Measurements from ENCODE around the gene THSD4. TPM values are rescaled to one million over a fixed set of nuclear protein-coding genes. Genes with fewer than 3 reads are reported as not detected.

Gene THSD4
- total RNA-seq, 1 experiment from 2014 or later = 24.2 TPM

DNA sequence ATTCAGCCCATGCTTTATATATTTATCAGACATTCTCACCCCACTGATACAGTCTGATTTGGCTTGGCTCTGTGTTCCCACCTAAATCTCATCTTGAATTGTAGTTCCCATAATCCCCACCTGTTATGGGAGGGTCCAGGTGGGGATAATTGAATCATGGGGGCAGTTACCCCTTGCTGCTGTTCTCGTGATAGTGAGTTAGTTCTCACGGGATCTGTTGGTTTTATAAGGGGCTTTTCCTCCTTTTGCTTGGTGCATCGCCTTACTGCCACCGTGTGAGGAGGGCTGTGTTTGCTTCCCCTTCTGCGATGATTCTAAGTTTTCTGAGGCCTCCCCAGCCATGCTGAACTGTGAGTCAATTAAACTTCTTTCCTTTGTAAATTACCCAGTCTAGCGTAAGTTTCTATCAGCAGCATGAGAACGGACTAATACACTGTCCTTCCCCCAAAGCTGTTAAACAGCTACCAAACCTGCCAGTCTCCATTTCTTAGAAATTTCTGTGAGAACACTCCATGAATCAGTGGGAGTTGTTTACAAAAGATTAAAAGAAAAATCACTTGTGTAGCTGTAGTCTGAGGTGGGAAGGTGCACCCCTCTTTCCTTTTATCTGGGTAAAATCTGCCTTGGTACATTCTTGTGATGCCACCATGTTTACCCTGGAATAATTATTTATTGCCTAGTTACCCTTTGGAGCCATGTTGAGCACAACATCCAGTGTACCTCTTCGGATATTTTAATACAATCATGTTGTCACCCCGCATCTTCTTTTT, 160.5 kb downstream of the THSD4 start:
- H3K27ac Mint-ChIP-seq (ENCODE audit: unreplicated experiment) = peak overlapping the region; percentile 63

DNA sequence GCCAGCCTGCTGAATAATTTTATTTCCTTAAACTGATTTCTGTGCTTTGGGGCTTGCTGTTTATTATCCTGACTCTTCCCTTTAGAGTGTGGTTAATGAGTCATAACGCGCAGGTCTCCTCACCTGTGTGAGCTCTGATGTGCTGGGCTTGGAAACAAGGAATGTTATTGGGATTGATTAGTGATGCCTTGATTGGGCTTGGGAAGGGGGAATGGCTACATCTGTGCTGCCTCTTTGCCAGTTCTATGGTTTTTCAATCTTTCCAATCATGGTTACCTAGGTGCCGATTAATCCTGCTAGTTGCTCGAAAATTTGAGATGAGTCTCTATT, 161.0 kb downstream of the THSD4 start:
- Mint-ChIP-seq H3K36me3 (ENCODE audit: insufficient read depth, unreplicated experiment) (peaks cover 23% of the 10 kb centered on the region), H3K4me1 (ENCODE audit: low read depth, unreplicated experiment) (peaks cover 70% of the 10 kb centered on the region), H3K27me3 (ENCODE audit: unreplicated experiment) (no peaks in the 10 kb centered on the region), H3K4me3 (ENCODE audit: low read depth, unreplicated experiment) (no peak overlapping the region), H3K9me3 (ENCODE audit: low read depth, unreplicated experiment) (no peaks in the 10 kb centered on the region), H3K27ac (ENCODE audit: unreplicated experiment) (peak overlapping the region; percentile 63)
- peak; percentile 49 for DNase-seq
- TF ChIP-seq, protein P1, sequence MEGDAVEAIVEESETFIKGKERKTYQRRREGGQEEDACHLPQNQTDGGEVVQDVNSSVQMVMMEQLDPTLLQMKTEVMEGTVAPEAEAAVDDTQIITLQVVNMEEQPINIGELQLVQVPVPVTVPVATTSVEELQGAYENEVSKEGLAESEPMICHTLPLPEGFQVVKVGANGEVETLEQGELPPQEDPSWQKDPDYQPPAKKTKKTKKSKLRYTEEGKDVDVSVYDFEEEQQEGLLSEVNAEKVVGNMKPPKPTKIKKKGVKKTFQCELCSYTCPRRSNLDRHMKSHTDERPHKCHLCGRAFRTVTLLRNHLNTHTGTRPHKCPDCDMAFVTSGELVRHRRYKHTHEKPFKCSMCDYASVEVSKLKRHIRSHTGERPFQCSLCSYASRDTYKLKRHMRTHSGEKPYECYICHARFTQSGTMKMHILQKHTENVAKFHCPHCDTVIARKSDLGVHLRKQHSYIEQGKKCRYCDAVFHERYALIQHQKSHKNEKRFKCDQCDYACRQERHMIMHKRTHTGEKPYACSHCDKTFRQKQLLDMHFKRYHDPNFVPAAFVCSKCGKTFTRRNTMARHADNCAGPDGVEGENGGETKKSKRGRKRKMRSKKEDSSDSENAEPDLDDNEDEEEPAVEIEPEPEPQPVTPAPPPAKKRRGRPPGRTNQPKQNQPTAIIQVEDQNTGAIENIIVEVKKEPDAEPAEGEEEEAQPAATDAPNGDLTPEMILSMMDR (IDR thresholded peaks at IDR 0.05; ENCODE audit: unreplicated experiment) = no peak
- CTCF ChIA-PET = interaction anchor here (0.8 to 1.6 kb wide), 2 partner anchors 20 to 110 kb away, joined by 3 read pairs; no protein-coding TSS in a partner anchor
- intact Hi-C loops (cut with micrococcal nuclease; ENCODE audit: unreplicated experiment) = loop anchor here (1.0 to 5.0 kb wide), 4 partner anchors 19 to 166 kb away; partner anchors contain the start of gene THSD4
- BruUV-seq (replicated peaks) = no TSS peak

More for the DNA sequence above, 160.5 kb downstream of the THSD4 start:
- intact Hi-C loops (cut with micrococcal nuclease; ENCODE audit: unreplicated experiment) = loop anchor here (1.0 to 5.0 kb wide), 4 partner anchors 20 to 167 kb away; partner anchors contain the start of gene THSD4
- CTCF ChIA-PET = interaction anchor here (1.6 kb wide), 1 partner anchor 19 kb away, joined by 3 read pairs; no protein-coding TSS in a partner anchor
- H3K4me1 Mint-ChIP-seq (ENCODE audit: low read depth, unreplicated experiment) = peaks cover 68% of the 10 kb centered on the region
- peaks cover 23% of the 10 kb centered on the region for H3K36me3 Mint-ChIP-seq (ENCODE audit: insufficient read depth, unreplicated experiment)
- TF ChIP-seq, protein P1 (IDR thresholded peaks at IDR 0.05; ENCODE audit: unreplicated experiment) = no peak
- H3K9me3 Mint-ChIP-seq (ENCODE audit: low read depth, unreplicated experiment) = no peaks in the 10 kb centered on the region
- H3K27me3 Mint-ChIP-seq (ENCODE audit: unreplicated experiment) = no peaks in the 10 kb centered on the region
- no peak for DNase-seq
- BruUV-seq (replicated peaks) = TSS peak; percentile 54
- no peak overlapping the region for H3K4me3 Mint-ChIP-seq (ENCODE audit: low read depth, unreplicated experiment)

DNA sequence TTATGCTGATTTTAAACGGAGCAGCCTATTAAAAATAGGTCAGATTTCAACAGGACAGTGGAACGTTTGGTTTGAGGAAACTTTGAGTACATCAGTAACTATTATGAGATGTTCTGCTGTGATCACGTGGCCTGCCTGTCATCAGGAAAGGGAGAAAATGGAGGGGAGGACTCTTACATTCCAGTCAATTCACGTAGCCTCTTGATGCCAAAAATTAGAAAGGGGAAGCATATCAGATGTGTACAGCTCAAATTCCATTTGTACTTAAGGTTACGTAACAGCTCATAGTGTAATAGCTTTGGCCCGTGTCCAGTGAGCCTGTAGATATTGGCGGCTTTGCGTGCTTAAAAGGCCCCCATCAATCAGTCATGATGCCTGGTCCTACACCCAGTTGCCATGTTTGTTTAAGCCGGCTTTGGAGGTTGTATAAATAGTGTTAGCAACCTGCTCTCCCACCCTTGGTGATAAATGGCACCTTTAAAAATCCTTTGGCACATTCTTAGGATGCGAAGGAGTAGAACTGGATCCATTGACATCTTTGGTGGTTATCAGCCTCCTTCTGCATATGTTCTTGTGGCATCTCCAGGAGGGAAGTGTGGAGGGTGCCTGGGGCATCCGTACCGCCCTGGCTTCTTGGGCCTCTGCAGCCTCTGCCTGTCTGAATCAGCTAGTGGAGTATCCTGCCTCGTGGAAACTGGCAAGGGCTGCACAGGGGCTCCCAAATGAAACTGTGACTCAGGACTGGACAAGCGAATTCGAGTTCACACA, 163.9 kb downstream of the THSD4 start:
- intact Hi-C loops (cut with micrococcal nuclease; ENCODE audit: unreplicated experiment) = loop anchor here (2.0 to 5.0 kb wide), 3 partner anchors 28 to 163 kb away; partner anchors contain the start of gene THSD4
- peak; percentile 87 for DNase-seq
- BruUV-seq (replicated peaks) = no TSS peak
- no peaks in the 10 kb centered on the region for H3K27me3 Mint-ChIP-seq (ENCODE audit: unreplicated experiment)
- TF ChIP-seq, protein P1 (IDR thresholded peaks at IDR 0.05; ENCODE audit: unreplicated experiment) = no peak
- CTCF ChIA-PET = interaction anchor here (0.5 to 2.3 kb wide), 5 partner anchors 9 to 149 kb away, joined by 3 to 8 read pairs (median 4); no protein-coding TSS in a partner anchor
- peak overlapping the region; percentile 69 for H3K27ac Mint-ChIP-seq (ENCODE audit: unreplicated experiment)
- H3K4me3 Mint-ChIP-seq (ENCODE audit: low read depth, unreplicated experiment) = peak overlapping the region; percentile 9
- H3K4me1 Mint-ChIP-seq (ENCODE audit: low read depth, unreplicated experiment) = peaks cover 64% of the 10 kb centered on the region
- no peaks in the 10 kb centered on the region for H3K9me3 Mint-ChIP-seq (ENCODE audit: low read depth, unreplicated experiment)
- peaks cover 24% of the 10 kb centered on the region for H3K36me3 Mint-ChIP-seq (ENCODE audit: insufficient read depth, unreplicated experiment)

- Mint-ChIP-seq H3K4me1 (ENCODE audit: low read depth, unreplicated experiment) (peaks cover 58% of the 10 kb centered on the region), H3K9me3 (ENCODE audit: low read depth, unreplicated experiment) (no peaks in the 10 kb centered on the region), H3K36me3 (ENCODE audit: insufficient read depth, unreplicated experiment) (peaks cover 24% of the 10 kb centered on the region), H3K27me3 (ENCODE audit: unreplicated experiment) (no peaks in the 10 kb centered on the region), H3K4me3 (ENCODE audit: low read depth, unreplicated experiment) (peak overlapping the region; percentile 9), H3K27ac (ENCODE audit: unreplicated experiment) (peak overlapping the region; percentile 69)
- intact Hi-C loops (cut with micrococcal nuclease; ENCODE audit: unreplicated experiment) = loop anchor here (2.0 to 5.0 kb wide), 3 partner anchors 29 to 163 kb away; partner anchors contain the start of gene THSD4
- no TSS peak for BruUV-seq (replicated peaks)
- CTCF ChIA-PET = interaction anchor here (1.2 to 2.3 kb wide), 3 partner anchors 9 to 150 kb away, joined by 4 to 8 read pairs (median 4); no protein-coding TSS in a partner anchor
- TF ChIP-seq, protein P1 (IDR thresholded peaks at IDR 0.05; ENCODE audit: unreplicated experiment) = no peak
- peak; percentile 39 for DNase-seq
Measured at GRCh38 chr15:71279757-71280141, 164.5 kb downstream of the THSD4 start.
